SHP77 (cell line): ENCODE data around the gene HYCC2.
"Not testable (repeated sequence)": the region's sequence is repeated elsewhere in the genome, so short reads cannot be mapped to it uniquely, and the experiment has no call there.

Source experiments
- DNase-seq, 2 experiments: peaks; one replicate each; lab custom pipeline; 2025; lab: John Stamatoyannopoulos, UW

Gene HYCC2

DNA sequence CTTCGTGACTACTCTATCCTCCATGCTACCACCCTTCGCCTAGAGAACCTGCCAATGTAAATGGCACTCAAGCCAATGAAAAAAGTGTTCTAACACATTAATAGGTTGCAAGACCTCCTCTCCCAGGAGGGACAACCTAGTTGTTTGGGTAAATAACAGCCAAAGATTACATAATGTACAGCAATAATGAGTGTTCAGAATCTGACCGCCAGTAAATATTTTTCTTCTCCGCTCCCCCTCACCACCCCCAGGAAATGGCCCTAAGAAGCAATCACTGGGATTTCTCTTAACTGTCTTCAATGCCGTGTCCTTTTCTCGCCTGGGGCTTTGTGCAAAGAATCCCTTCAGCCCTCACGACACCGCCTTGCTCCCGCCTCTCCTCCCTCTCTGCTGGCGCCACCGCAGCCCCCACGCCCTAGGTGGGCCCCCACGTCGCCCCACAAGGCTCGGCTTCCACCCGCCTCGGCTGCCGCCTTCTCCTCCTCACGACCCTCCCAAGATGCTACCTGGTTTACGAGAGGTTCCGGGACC lies 458 bp downstream of the HYCC2 start:
- DNase-seq: peak in 1 of 2 experiments; percentile 3

GRCh38 chr2:201064797-201065329 lies 6.6 kb downstream of the HYCC2 start:
- DNase-seq: no peak

DNA sequence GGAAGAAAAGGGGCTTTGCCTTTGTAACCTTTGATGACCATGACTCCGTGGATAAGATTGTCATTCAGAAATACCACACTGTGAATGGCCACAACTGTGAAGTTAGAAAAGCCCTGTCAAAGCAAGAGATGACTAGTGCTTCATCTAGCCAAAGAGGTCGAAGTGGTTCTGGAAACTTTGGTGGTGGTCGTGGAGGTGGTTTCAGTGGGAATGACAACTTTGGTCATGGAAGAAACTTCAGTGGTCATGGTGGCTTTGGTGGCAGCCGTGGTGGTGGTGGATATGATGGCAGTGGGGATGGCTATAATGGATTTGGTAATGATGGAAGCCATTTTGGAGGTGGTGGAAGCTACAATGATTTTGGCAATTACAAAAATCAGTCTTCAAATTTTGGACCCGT lies 8.0 kb downstream of the HYCC2 start:
- DNase-seq: not testable (repeated sequence)

GRCh38 chr2:201059961-201060755 lies 11.3 kb downstream of the HYCC2 start:
- DNase-seq: no peak

DNA sequence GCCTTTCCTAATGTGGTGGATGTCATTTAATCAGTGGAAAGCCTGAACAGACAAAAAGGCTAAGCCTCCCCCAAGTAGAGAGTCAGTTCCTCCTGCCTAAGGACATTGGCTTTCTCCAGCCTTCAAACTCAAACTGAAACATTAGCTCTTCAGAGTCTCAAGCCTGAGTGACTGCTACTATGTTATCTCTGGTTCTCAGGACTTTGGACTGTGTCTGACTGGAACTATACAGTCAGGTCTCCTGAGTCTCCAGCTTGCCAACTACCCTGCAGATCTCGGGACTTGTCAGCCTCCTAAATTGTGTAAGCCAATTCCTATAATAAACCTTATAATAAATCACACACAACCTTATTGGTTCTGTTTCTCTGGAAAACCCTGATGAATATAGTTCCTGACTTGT lies 12.6 kb downstream of the HYCC2 start:
- no peak for DNase-seq

DNA sequence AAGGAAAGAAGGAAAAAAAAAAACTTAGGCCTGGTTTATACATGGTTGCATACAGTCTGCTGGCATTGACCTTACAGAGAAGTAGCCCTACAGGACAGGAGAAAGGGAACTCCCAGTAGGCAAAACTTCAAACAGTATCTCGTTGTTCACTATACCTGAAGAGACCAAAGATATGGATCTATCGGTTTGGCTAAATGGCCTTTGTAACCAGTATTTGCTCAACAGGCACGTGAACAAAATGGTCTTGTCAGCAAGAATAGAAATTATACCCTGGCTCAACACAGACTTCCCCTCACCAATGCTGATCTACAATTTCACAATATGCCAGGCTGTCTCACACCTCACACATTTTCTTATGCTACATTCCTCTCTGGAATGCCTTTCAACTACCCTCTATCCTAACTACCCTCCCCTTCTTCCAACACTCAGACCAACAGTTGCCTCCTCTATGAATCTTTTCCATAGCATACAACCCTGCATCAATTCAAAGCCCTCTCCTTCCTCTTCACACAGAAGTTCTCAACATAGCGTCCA lies 13.7 kb downstream of the HYCC2 start:
- no peak for DNase-seq

- DNase-seq: no peak
Observed at GRCh38 chr2:201057087-201057521, 14.4 kb downstream of the HYCC2 start.

DNA sequence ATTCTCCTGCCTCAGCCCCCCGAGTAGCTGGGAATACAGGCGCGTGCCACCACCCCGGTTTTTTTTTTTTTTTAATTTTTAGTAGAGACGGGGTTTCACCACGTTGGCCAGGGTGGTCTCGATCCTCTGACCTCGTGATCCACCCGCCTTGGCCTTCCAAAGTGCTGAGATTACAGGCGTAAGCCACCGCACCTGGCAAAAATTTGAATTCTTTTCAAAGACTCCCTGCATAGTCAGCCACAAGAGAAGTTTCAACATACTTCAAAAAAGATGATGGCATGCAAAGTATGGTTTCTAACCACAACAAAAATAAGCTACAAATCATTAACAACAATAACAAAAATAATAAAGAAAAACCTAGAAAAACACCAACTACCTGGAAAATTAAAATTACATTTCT lies 22.0 kb downstream of the HYCC2 start:
- DNase-seq: no peak

- no peak for DNase-seq
Observed at GRCh38 chr2:201046881-201047280, 24.6 kb downstream of the HYCC2 start.

- not testable (repeated sequence) for DNase-seq
Observed at GRCh38 chr2:201043050-201043449, 28.4 kb downstream of the HYCC2 start.

- DNase-seq: not testable (repeated sequence)
Observed at GRCh38 chr2:201042451-201042850, 29.0 kb downstream of the HYCC2 start.

DNA sequence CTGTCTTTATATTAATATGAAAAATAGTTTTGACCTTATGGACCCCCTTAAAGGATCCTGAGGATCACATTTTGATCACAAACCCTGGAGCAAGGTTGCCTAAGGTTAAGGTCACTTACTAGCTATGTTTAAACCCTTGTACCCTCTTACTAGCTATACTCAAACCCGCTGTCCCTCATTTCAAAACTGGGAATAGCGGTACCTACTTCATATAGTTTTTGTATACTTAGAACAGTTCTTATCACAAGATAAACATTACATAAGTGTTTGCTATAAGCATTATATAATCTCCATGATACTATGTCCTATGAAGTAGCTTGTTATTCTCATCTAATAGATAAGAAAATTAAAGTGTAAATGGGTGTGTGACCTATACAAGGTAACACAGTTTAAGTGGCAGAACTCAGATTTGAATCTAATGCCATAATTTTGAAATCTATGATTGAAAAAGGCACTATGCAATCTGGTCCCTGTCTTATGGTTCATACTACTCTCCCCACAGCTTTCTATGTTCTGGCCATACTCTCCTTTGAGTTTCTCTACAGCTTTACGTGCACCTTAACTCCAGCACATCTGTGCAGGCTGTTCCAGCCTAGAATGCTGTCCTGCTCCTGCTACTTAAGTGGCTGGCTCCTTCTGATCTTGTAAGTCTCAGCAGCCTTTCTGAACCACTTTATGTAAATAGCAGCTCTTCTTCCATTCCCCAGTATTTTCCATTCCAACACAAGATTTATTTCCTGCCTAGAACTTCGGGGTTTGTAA lies 30.4 kb downstream of the HYCC2 start:
- no peak for DNase-seq

DNA sequence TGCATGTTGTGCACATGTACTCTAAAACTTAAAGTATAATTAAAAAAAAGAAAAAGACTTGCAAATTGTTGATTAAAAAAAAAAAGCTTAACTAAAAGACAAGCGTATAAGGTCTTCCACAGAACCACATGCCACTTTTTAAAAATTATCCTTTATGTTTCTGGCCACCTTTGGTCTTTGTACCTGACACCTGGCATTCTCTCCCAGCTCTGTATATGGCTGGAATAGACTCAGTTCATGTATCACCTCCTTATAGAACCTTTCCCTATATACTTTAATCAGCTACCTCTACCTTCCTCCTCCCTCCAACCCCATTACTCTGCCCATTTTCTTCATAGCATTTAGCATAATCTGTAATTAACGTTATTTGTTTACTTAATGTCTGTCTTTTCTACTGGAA lies 32.6 kb downstream of the HYCC2 start:
- no peak for DNase-seq

GRCh38 chr2:201038361-201038760 lies 33.1 kb downstream of the HYCC2 start:
- DNase-seq: not testable (repeated sequence)

DNA sequence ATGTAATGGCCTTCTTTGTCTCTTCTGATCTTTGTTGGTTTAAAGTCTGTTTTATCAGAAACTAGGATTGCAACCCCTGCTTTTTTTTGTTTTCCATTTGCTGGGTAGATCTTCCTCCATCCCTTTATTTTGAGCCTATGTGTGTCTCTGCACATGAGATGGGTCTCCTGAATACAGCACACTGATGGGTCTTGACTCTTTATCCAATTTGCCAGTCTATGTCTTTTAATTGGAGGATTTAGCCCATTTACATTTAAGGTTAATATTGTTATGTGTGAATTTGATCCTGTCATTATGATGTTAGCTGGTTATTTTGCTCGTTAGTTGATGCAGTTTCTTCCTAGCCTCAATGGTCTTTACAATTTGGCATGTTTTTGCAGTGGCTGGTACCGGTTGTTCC lies 37.1 kb downstream of the HYCC2 start:
- not testable (repeated sequence) for DNase-seq

- DNase-seq: no peak
Observed at GRCh38 chr2:201024518-201024917, 47.0 kb downstream of the HYCC2 start.

DNA sequence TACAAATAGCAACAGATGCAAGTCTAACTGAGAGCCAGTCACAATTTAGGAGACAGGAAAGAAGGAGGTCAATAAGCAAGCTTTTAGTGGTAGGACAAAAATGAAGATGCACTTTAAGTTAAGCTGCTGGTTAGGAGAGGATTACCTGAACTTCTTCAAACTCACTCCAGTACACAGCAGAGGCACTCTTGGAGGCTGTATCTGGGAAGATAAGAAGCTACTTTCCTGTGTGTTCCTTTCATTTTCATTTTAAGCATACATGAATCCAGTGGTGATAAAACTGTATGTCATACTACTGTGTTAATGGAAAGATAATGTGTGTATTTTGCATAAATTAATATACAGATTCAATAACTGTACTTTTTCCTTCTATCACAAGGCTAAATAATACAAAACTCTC lies 49.6 kb downstream of the HYCC2 start:
- DNase-seq: no peak
